Liver (tissue), 3 donors: Measurements from ENCODE around the gene DRGX.

Experiments
- CTCF ChIP-seq: fragments of 150-350 bp; IDR thresholded peaks from 2 replicates; pipeline ENCODE4 v1.5.1; 2017; ENCODE audit warnings: improper control_type of control experiment, low read depth, low read length; ENCODE audit not compliant: missing input control
- EGR1 ChIP-seq, 2 donors: IDR thresholded peaks; 2 replicates each; pipeline ENCODE4 v1.6.1; 2016 to 2018; ENCODE audit warnings: antibody characterized with exemption in 2 of 2, low read depth in 2 of 2
- FOXA1 ChIP-seq: IDR thresholded peaks from 2 replicates; pipeline ENCODE4 v1.6.1; 2016; ENCODE audit warnings: antibody characterized with exemption
- HNF4G ChIP-seq: IDR thresholded peaks from 2 replicates; pipeline ENCODE4 v1.6.1; 2016; ENCODE audit warnings: antibody characterized with exemption
- JUND ChIP-seq, 2 donors: IDR thresholded peaks; 2 replicates each; pipeline ENCODE4 v1.6.1; 2016; ENCODE audit warnings: antibody characterized with exemption in 2 of 2
- MAX ChIP-seq: IDR thresholded peaks from 2 replicates; pipeline ENCODE4 v1.6.1; 2016; ENCODE audit warnings: antibody characterized with exemption
- RAD21 ChIP-seq, 2 donors: IDR thresholded peaks; 2 replicates each; pipeline ENCODE4 v1.6.1; 2016; ENCODE audit warnings: antibody characterized with exemption in 2 of 2, mild to moderate bottlenecking in 2 of 2
- REST ChIP-seq: IDR thresholded peaks from 2 replicates; pipeline ENCODE4 v1.6.1; 2016; ENCODE audit warnings: antibody characterized with exemption, mild to moderate bottlenecking
- SP1 ChIP-seq: IDR thresholded peaks from 2 replicates; pipeline ENCODE4 v1.6.1; 2018; ENCODE audit warnings: antibody characterized with exemption, mild to moderate bottlenecking
- TAF1 ChIP-seq: conservative IDR thresholded peaks from 2 replicates; pipeline ENCODE4 v1.6.1; 2016; ENCODE audit warnings: antibody characterized with exemption, mild to moderate bottlenecking
- YY1 ChIP-seq: IDR thresholded peaks from 2 replicates; pipeline ENCODE4 v1.6.1; 2016; ENCODE audit warnings: antibody characterized with exemption, mild to moderate bottlenecking
- TF ChIP-seq, protein P1 (sequence below): IDR thresholded peaks from 2 replicates; pipeline ENCODE4 v1.6.1; 2016; ENCODE audit warnings: antibody characterized with exemption
- TF ChIP-seq, protein P2 (sequence below): IDR thresholded peaks from 2 replicates; pipeline ENCODE4 v1.6.1; 2016; ENCODE audit warnings: antibody characterized with exemption
- donor health status: healthy.
- donor health status: healthy.

- TF ChIP-seq CTCF (no peak), REST (no peak), TAF1 (no peak), YY1 (no peak), EGR1 (IDR thresholded peaks at IDR 0.05; ENCODE audit: low read depth in 2 of 2) (no peak), JUND (IDR thresholded peaks at IDR 0.05) (no peak), MAX (no peak), RAD21 (IDR thresholded peaks at IDR 0.05) (no peak), HNF4G (no peak), SP1 (no peak), FOXA1 (no peak)
- TF ChIP-seq, protein P1, sequence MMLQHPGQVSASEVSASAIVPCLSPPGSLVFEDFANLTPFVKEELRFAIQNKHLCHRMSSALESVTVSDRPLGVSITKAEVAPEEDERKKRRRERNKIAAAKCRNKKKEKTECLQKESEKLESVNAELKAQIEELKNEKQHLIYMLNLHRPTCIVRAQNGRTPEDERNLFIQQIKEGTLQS: no peak
- TF ChIP-seq, protein P2, sequence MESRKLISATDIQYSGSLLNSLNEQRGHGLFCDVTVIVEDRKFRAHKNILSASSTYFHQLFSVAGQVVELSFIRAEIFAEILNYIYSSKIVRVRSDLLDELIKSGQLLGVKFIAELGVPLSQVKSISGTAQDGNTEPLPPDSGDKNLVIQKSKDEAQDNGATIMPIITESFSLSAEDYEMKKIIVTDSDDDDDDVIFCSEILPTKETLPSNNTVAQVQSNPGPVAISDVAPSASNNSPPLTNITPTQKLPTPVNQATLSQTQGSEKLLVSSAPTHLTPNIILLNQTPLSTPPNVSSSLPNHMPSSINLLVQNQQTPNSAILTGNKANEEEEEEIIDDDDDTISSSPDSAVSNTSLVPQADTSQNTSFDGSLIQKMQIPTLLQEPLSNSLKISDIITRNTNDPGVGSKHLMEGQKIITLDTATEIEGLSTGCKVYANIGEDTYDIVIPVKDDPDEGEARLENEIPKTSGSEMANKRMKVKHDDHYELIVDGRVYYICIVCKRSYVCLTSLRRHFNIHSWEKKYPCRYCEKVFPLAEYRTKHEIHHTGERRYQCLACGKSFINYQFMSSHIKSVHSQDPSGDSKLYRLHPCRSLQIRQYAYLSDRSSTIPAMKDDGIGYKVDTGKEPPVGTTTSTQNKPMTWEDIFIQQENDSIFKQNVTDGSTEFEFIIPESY: no peak
Measured at GRCh38 chr10:49382826-49383225, 13.1 kb downstream of the DRGX start.
